ENCODE measurements around the gene PPM1H.

PPM1H gene

GRCh38 chr12:62749586-62749985 lies 185.4 kb downstream of the PPM1H start:
- ChIA-PET POLR2A (no interaction called here), CTCF (interaction anchor here (0.6 to 1.5 kb wide), 2 partner anchors 44 to 438 kb away, joined by 3 to 4 read pairs; no protein-coding TSS in a partner anchor)
- no peak for TF ChIP-seq BCL11A (tag by site-specific recombination; IDR thresholded peaks at IDR 0.05; ENCODE audit: low read depth)
- no peak for TF ChIP-seq ZNF510 (tag by site-specific recombination; IDR thresholded peaks at IDR 0.05; ENCODE audit: insufficient replicate concordance)
- no peak for TF ChIP-seq ZSCAN4 (tag by site-specific recombination; IDR thresholded peaks at IDR 0.05)
- no peak for TF ChIP-seq AEBP2 (tag by site-specific recombination; IDR thresholded peaks at IDR 0.05; ENCODE audit: borderline replicate concordance)
- TF ChIP-seq MYNN (tag by site-specific recombination; IDR thresholded peaks at IDR 0.05; ENCODE audit: borderline replicate concordance) = no peak
- TF ChIP-seq ZBTB44 (tag by site-specific recombination; IDR thresholded peaks at IDR 0.05) = no peak
- no peak for TF ChIP-seq ZNF785 (tag by site-specific recombination; IDR thresholded peaks at IDR 0.05)
- TF ChIP-seq ZNF792 (tag by site-specific recombination; IDR thresholded peaks at IDR 0.05) = no peak
- no peak for TF ChIP-seq ZNF488 (tag by site-specific recombination; IDR thresholded peaks at IDR 0.05)
- Histone ChIP-seq H3K36me3 (ENCODE audit: control insufficient read depth in 2 of 2, insufficient read depth in 1 of 2, low read length in 2 of 2) (no peaks in the 10 kb centered on the region), H3K27ac (ENCODE audit: extremely low read depth, low read depth, low read length) (no peak overlapping the region), H3K4me1 (ENCODE audit: control insufficient read depth, insufficient read depth, low read length) (no peaks in the 10 kb centered on the region), H3K9me3 (ENCODE audit: control insufficient read depth, insufficient read depth, low read depth, low read length) (no peaks in the 10 kb centered on the region), H3K4me3 (ENCODE audit: low read depth, low read length) (no peak overlapping the region)

GRCh38 chr12:62748941-62749468 lies 185.9 kb downstream of the PPM1H start:
- Histone ChIP-seq H3K27ac (ENCODE audit: extremely low read depth, low read depth, low read length) (no peak overlapping the region), H3K36me3 (ENCODE audit: control insufficient read depth in 2 of 2, insufficient read depth in 1 of 2, low read length in 2 of 2) (no peaks in the 10 kb centered on the region), H3K4me3 (ENCODE audit: low read depth, low read length) (no peak overlapping the region), H3K9me3 (ENCODE audit: control insufficient read depth, insufficient read depth, low read depth, low read length) (no peaks in the 10 kb centered on the region), H3K4me1 (ENCODE audit: control insufficient read depth, insufficient read depth, low read length) (no peaks in the 10 kb centered on the region)
- ChIA-PET CTCF (interaction anchor here (0.6 to 1.5 kb wide), 2 partner anchors 45 to 438 kb away, joined by 3 to 4 read pairs; no protein-coding TSS in a partner anchor), POLR2A (no interaction called here)
- TF ChIP-seq ZNF211 (tag by site-specific recombination; IDR thresholded peaks at IDR 0.05; ENCODE audit: low read depth) (no peak), GLI2 (tag by site-specific recombination; IDR thresholded peaks at IDR 0.05; ENCODE audit: borderline replicate concordance, low read depth) (no peak), ZNF311 (tag by site-specific recombination; IDR thresholded peaks at IDR 0.05; ENCODE audit: borderline replicate concordance) (no peak), HIC1 (tag by site-specific recombination; IDR thresholded peaks at IDR 0.05) (no peak), ZFP3 (tag by site-specific recombination; IDR thresholded peaks at IDR 0.05; ENCODE audit: low read depth) (no peak), CTCF (tag by site-specific recombination; IDR thresholded peaks at IDR 0.05) (no peak), ZNF837 (tag by site-specific recombination; IDR thresholded peaks at IDR 0.05) (no peak), ZNF707 (tag by site-specific recombination; IDR thresholded peaks at IDR 0.05) (no peak), ZNF266 (tag by site-specific recombination; IDR thresholded peaks at IDR 0.05; ENCODE audit: low read depth) (no peak), ZFP37 (tag by site-specific recombination; IDR thresholded peaks at IDR 0.05) (no peak), SCRT1 (tag by site-specific recombination; IDR thresholded peaks at IDR 0.05; ENCODE audit: borderline replicate concordance) (no peak), WT1 (tag by site-specific recombination; IDR thresholded peaks at IDR 0.05) (no peak), TSHZ1 (tag by site-specific recombination; IDR thresholded peaks at IDR 0.05; ENCODE audit: borderline replicate concordance) (no peak)
